SH-SY5Y (cell line): ENCODE results near the gene PSD2.

ENCODE experiments used
- GATA2 ChIP-seq: IDR thresholded peaks from 2 replicates; pipeline ENCODE4 v1.6.1; 2011; ENCODE audit warnings: mild to moderate bottlenecking, low read depth, low read length
- GATA3 ChIP-seq: IDR thresholded peaks from 2 replicates; pipeline ENCODE4 v1.6.1; 2011; ENCODE audit warnings: low read depth, mild to moderate bottlenecking, low read length, moderate library complexity

GRCh38 chr5:139863855-139864558 is 68.4 kb downstream of the PSD2 start:
- no peak for TF ChIP-seq GATA2
- no peak for TF ChIP-seq GATA3
